ENCODE measurements around the gene CEP95.
"Not testable (repeated sequence)": the region's sequence is repeated elsewhere in the genome, so short reads cannot be mapped to it uniquely, and the experiment has no call there.

CEP95 gene

GRCh38 chr17:64506576-64507412 is at the start of gene CEP95:
Gene CEP95 (plus strand): TSS chr17:64506977. CDS start chr17:64507098, 121 bp downstream.
- no peaks in the 10 kb centered on the region for H3K27me3 Mint-ChIP-seq
- peaks cover 70% of the 10 kb centered on the region for H3K4me1 Mint-ChIP-seq
- H3K36me3 Mint-ChIP-seq, result peaks cover 46% of the 10 kb centered on the region
- peak within 1 kb of the TSS; percentile 99 for H3K27ac Mint-ChIP-seq
- no peaks in the 10 kb centered on the region for H3K9me3 Mint-ChIP-seq
- peak within 1 kb of the TSS; percentile 95 for H3K4me3 Mint-ChIP-seq

GRCh38 chr17:64457156-64457555 is 49.6 kb upstream of the CEP95 start:
- Mint-ChIP-seq H3K27ac (no peak overlapping the region), H3K4me1 (peaks cover 33% of the 10 kb centered on the region), H3K36me3 (no peaks in the 10 kb centered on the region), H3K4me3 (no peak overlapping the region), H3K27me3 (no peaks in the 10 kb centered on the region), H3K9me3 (no peaks in the 10 kb centered on the region)

GRCh38 chr17:64458756-64459155 is 48.0 kb upstream of the CEP95 start:
- Mint-ChIP-seq H3K27me3 (no peaks in the 10 kb centered on the region), H3K9me3 (no peaks in the 10 kb centered on the region), H3K36me3 (no peaks in the 10 kb centered on the region), H3K4me1 (peaks cover 33% of the 10 kb centered on the region), H3K27ac (no peak overlapping the region), H3K4me3 (no peak overlapping the region)

- no peaks in the 10 kb centered on the region for H3K9me3 Mint-ChIP-seq
- H3K36me3 Mint-ChIP-seq, result no peaks in the 10 kb centered on the region
- H3K27me3 Mint-ChIP-seq, result no peaks in the 10 kb centered on the region
- H3K27ac Mint-ChIP-seq, result no peak overlapping the region
- H3K4me1 Mint-ChIP-seq, result peaks cover 33% of the 10 kb centered on the region
- no peak overlapping the region for H3K4me3 Mint-ChIP-seq
Observed at GRCh38 chr17:64459284-64459747, 47.5 kb upstream of the CEP95 start.

- not testable (repeated sequence) for H3K4me3 Mint-ChIP-seq, H3K9me3 Mint-ChIP-seq, H3K27ac Mint-ChIP-seq, H3K36me3 Mint-ChIP-seq, H3K27me3 Mint-ChIP-seq
- H3K4me1 Mint-ChIP-seq, result peaks cover 33% of the 10 kb centered on the region
Observed at GRCh38 chr17:64459818-64460217, 47.0 kb upstream of the CEP95 start.

GRCh38 chr17:64460955-64461354 is 45.8 kb upstream of the CEP95 start:
- Mint-ChIP-seq H3K36me3 (no peaks in the 10 kb centered on the region), H3K4me3 (no peak overlapping the region), H3K4me1 (peaks cover 25% of the 10 kb centered on the region), H3K9me3 (no peaks in the 10 kb centered on the region), H3K27ac (no peak overlapping the region), H3K27me3 (no peaks in the 10 kb centered on the region)

- Mint-ChIP-seq H3K9me3 (no peaks in the 10 kb centered on the region), H3K36me3 (no peaks in the 10 kb centered on the region), H3K4me3 (no peak overlapping the region), H3K27me3 (no peaks in the 10 kb centered on the region), H3K27ac (no peak overlapping the region), H3K4me1 (peaks cover 17% of the 10 kb centered on the region)
Observed at GRCh38 chr17:64461788-64462187, 45.0 kb upstream of the CEP95 start.

GRCh38 chr17:64466019-64466735 is 40.6 kb upstream of the CEP95 start:
- Mint-ChIP-seq H3K4me1 (no peaks in the 10 kb centered on the region), H3K4me3 (no peak overlapping the region), H3K27ac (no peak overlapping the region), H3K9me3 (no peaks in the 10 kb centered on the region), H3K36me3 (no peaks in the 10 kb centered on the region), H3K27me3 (no peaks in the 10 kb centered on the region)

GRCh38 chr17:64466834-64467233 is 39.9 kb upstream of the CEP95 start:
- H3K27ac Mint-ChIP-seq, result peak overlapping the region; percentile 35
- H3K4me3 Mint-ChIP-seq, H3K4me1 Mint-ChIP-seq: not testable (repeated sequence)

GRCh38 chr17:64470625-64471024 is 36.2 kb upstream of the CEP95 start:
- no peaks in the 10 kb centered on the region for H3K36me3 Mint-ChIP-seq
- no peak overlapping the region for H3K4me3 Mint-ChIP-seq
- H3K27me3 Mint-ChIP-seq, result no peaks in the 10 kb centered on the region
- H3K27ac Mint-ChIP-seq, result no peak overlapping the region
- H3K9me3 Mint-ChIP-seq, result no peaks in the 10 kb centered on the region
- H3K4me1 Mint-ChIP-seq, result no peaks in the 10 kb centered on the region

More at GRCh38 chr17:64466834-64467233, 39.9 kb upstream of the CEP95 start:
- not testable (repeated sequence) for H3K27me3 Mint-ChIP-seq, H3K36me3 Mint-ChIP-seq, H3K9me3 Mint-ChIP-seq

- Mint-ChIP-seq H3K9me3 (no peaks in the 10 kb centered on the region), H3K27me3 (no peaks in the 10 kb centered on the region), H3K27ac (no peak overlapping the region), H3K4me1 (no peaks in the 10 kb centered on the region), H3K36me3 (no peaks in the 10 kb centered on the region), H3K4me3 (no peak overlapping the region)
Observed at GRCh38 chr17:64471440-64471839, 35.3 kb upstream of the CEP95 start.

- H3K4me1 Mint-ChIP-seq, result no peaks in the 10 kb centered on the region
- no peak overlapping the region for H3K27ac Mint-ChIP-seq
- H3K4me3 Mint-ChIP-seq, result no peak overlapping the region
Observed at GRCh38 chr17:64472564-64472963, 34.2 kb upstream of the CEP95 start.

GRCh38 chr17:64477849-64478248 is 28.9 kb upstream of the CEP95 start:
- no peak overlapping the region for H3K27ac Mint-ChIP-seq
- no peaks in the 10 kb centered on the region for H3K4me1 Mint-ChIP-seq
- H3K27me3 Mint-ChIP-seq, result no peaks in the 10 kb centered on the region
- no peak overlapping the region for H3K4me3 Mint-ChIP-seq
- no peaks in the 10 kb centered on the region for H3K9me3 Mint-ChIP-seq
- H3K36me3 Mint-ChIP-seq, result peaks cover 4% of the 10 kb centered on the region

More at GRCh38 chr17:64472564-64472963, 34.2 kb upstream of the CEP95 start:
- no peaks in the 10 kb centered on the region for H3K36me3 Mint-ChIP-seq
- no peaks in the 10 kb centered on the region for H3K9me3 Mint-ChIP-seq
- H3K27me3 Mint-ChIP-seq, result no peaks in the 10 kb centered on the region

GRCh38 chr17:64480951-64481350 is 25.8 kb upstream of the CEP95 start:
- H3K27me3 Mint-ChIP-seq, result no peaks in the 10 kb centered on the region
- H3K9me3 Mint-ChIP-seq, result no peaks in the 10 kb centered on the region
- no peak overlapping the region for H3K27ac Mint-ChIP-seq
- H3K36me3 Mint-ChIP-seq, result peaks cover 6% of the 10 kb centered on the region
- peaks cover 12% of the 10 kb centered on the region for H3K4me1 Mint-ChIP-seq
- H3K4me3 Mint-ChIP-seq, result no peak overlapping the region

GRCh38 chr17:64484380-64484779 is 22.4 kb upstream of the CEP95 start:
- Mint-ChIP-seq H3K9me3 (no peaks in the 10 kb centered on the region), H3K27me3 (no peaks in the 10 kb centered on the region), H3K4me3 (no peak overlapping the region), H3K4me1 (peaks cover 12% of the 10 kb centered on the region), H3K27ac (no peak overlapping the region), H3K36me3 (peaks cover 6% of the 10 kb centered on the region)

GRCh38 chr17:64488301-64488700 is 18.5 kb upstream of the CEP95 start:
- no peaks in the 10 kb centered on the region for H3K9me3 Mint-ChIP-seq
- H3K27me3 Mint-ChIP-seq, result no peaks in the 10 kb centered on the region
- H3K4me1 Mint-ChIP-seq, result peaks cover 22% of the 10 kb centered on the region
- no peak overlapping the region for H3K4me3 Mint-ChIP-seq
- no peak overlapping the region for H3K27ac Mint-ChIP-seq
- peaks cover 11% of the 10 kb centered on the region for H3K36me3 Mint-ChIP-seq
